GM18499 (cell line): ENCODE data around the gene AJAP1.
"Not testable (repeated sequence)": the region's sequence is repeated elsewhere in the genome, so short reads cannot be mapped to it uniquely, and the experiment has no call there.

ENCODE experiments used
- ATAC-seq: cut with Tn5 transposase; IDR thresholded peaks from one replicate; pipeline ENCODE4 v1.9.1; 2021; ENCODE audit warnings: moderate number of reproducible peaks; ENCODE audit not compliant: insufficient read depth, unreplicated experiment

Gene AJAP1

GRCh38 chr1:4656533-4657140 lies 2.2 kb downstream of the AJAP1 start:
- no peak for ATAC-seq

GRCh38 chr1:4657244-4657789 lies 2.9 kb downstream of the AJAP1 start:
- ATAC-seq = no peak

GRCh38 chr1:4657960-4658541 lies 3.6 kb downstream of the AJAP1 start:
- ATAC-seq = no peak

GRCh38 chr1:4658643-4659628 lies 4.5 kb downstream of the AJAP1 start:
- ATAC-seq = no peak

GRCh38 chr1:4660917-4661594 lies 6.6 kb downstream of the AJAP1 start:
- ATAC-seq = no peak

- ATAC-seq = no peak
Observed at GRCh38 chr1:4661595-4661917, 7.1 kb downstream of the AJAP1 start.

GRCh38 chr1:4662168-4662567 lies 7.8 kb downstream of the AJAP1 start:
- ATAC-seq = no peak

GRCh38 chr1:4662723-4663122 lies 8.3 kb downstream of the AJAP1 start:
- ATAC-seq = no peak

GRCh38 chr1:4664095-4664494 lies 9.7 kb downstream of the AJAP1 start:
- no peak for ATAC-seq

GRCh38 chr1:4664606-4665005 lies 10.2 kb downstream of the AJAP1 start:
- no peak for ATAC-seq

- no peak for ATAC-seq
Observed at GRCh38 chr1:4665456-4665855, 11.0 kb downstream of the AJAP1 start.

GRCh38 chr1:4666683-4667082 lies 12.3 kb downstream of the AJAP1 start:
- not testable (repeated sequence) for ATAC-seq

GRCh38 chr1:4668743-4669700 lies 14.6 kb downstream of the AJAP1 start:
- no peak for ATAC-seq

- ATAC-seq = no peak
Observed at GRCh38 chr1:4670265-4670664, 15.9 kb downstream of the AJAP1 start.

- no peak for ATAC-seq
Observed at GRCh38 chr1:4671828-4672227, 17.4 kb downstream of the AJAP1 start.

GRCh38 chr1:4673494-4673893 lies 19.1 kb downstream of the AJAP1 start:
- no peak for ATAC-seq

GRCh38 chr1:4674117-4674516 lies 19.7 kb downstream of the AJAP1 start:
- ATAC-seq = no peak

- no peak for ATAC-seq
Observed at GRCh38 chr1:4674676-4675075, 20.3 kb downstream of the AJAP1 start.

- ATAC-seq = no peak
Observed at GRCh38 chr1:4675454-4676186, 21.2 kb downstream of the AJAP1 start.
